HepG2 (cell line): ENCODE results near the gene CD19. TPM values are rescaled to one million over a fixed set of nuclear protein-coding genes. Genes with fewer than 3 reads are reported as not detected.

Source experiments
- AHR ChIP-seq: IDR thresholded peaks from 2 replicates; pipeline ENCODE4 v1.6.1; 2018; ENCODE audit warnings: missing genetic modification reagents, missing compliant biosample characterization
- ATF1 ChIP-seq: IDR thresholded peaks from 2 replicates; pipeline ENCODE4 v1.6.1; 2016; ENCODE audit warnings: mild to moderate bottlenecking, control low read depth
- ATM ChIP-seq: fragments of 450-650 bp; IDR thresholded peaks from 2 replicates; pipeline ENCODE4 v1.7.1; 2017; ENCODE audit warnings: mild to moderate bottlenecking, borderline replicate concordance
- BHLHE40 ChIP-seq: IDR thresholded peaks from 2 replicates; pipeline ENCODE4 v1.6.1; 2011; ENCODE audit warnings: low read length, improper control_type of control experiment
- BORCS8-MEF2B ChIP-seq: sonication (generic); formaldehyde crosslinking; IDR thresholded peaks from 2 replicates; pipeline ENCODE4 v1.8.0; 2022; ENCODE audit warnings: mild to moderate bottlenecking, missing genetic modification reagents
- CERS6 ChIP-seq: sonication (generic); formaldehyde crosslinking; IDR thresholded peaks from 2 replicates; pipeline ENCODE4 v1.5.0; 2020; ENCODE audit warnings: missing genetic modification reagents
- GATAD1 ChIP-seq: IDR thresholded peaks from 2 replicates; pipeline ENCODE4 v1.6.1; 2016; ENCODE audit warnings: missing genetic modification reagents, missing compliant biosample characterization
- GPN1 ChIP-seq: sonication (generic); formaldehyde crosslinking; IDR thresholded peaks from 2 replicates; pipeline ENCODE4 v1.5.1; 2020; ENCODE audit warnings: missing genetic modification reagents, borderline replicate concordance
- GRHL1 ChIP-seq: sonication (generic); formaldehyde crosslinking; conservative IDR thresholded peaks from 2 replicates; pipeline ENCODE4 v1.8.0; 2022; ENCODE audit warnings: missing genetic modification reagents
- GZF1 ChIP-seq: sonication (generic); formaldehyde crosslinking; IDR thresholded peaks from 2 replicates; pipeline ENCODE4 v1.5.1; 2020; ENCODE audit warnings: mild to moderate bottlenecking, missing genetic modification reagents
- HDAC1 ChIP-seq: sonication (generic); formaldehyde crosslinking; IDR thresholded peaks from 2 replicates; pipeline ENCODE4 v1.5.1; 2020; ENCODE audit warnings: mild to moderate bottlenecking, missing genetic modification reagents
- MAF1 ChIP-seq: sonication (generic); formaldehyde crosslinking; IDR thresholded peaks from 2 replicates; pipeline ENCODE4 v1.5.0; 2020; ENCODE audit warnings: missing genetic modification reagents, borderline replicate concordance
- MATR3 ChIP-seq: sonication (generic); formaldehyde crosslinking; IDR thresholded peaks from 2 replicates; pipeline ENCODE4 v1.4.0; 2020; ENCODE audit warnings: missing genetic modification reagents
- MED8 ChIP-seq: sonication (generic); formaldehyde crosslinking; IDR thresholded peaks from 2 replicates; pipeline ENCODE4 v1.8.1; 2023; ENCODE audit warnings: mild to moderate bottlenecking, missing genetic modification reagents; ENCODE audit not compliant: insufficient replicate concordance
- POLR2A ChIP-seq, 2 experiments: IDR thresholded peaks; 2 replicates each; pipeline ENCODE4 v1.6.1; 2011; ENCODE audit warnings: low read depth in 2 of 2, low read length in 2 of 2, mild to moderate bottlenecking in 1 of 2, moderate library complexity in 1 of 2; ENCODE audit not compliant: insufficient read depth in 1 of 2
- RCOR2 ChIP-seq: IDR thresholded peaks from 2 replicates; pipeline ENCODE4 v1.6.1; 2016; ENCODE audit warnings: missing biosample characterization, missing genetic modification reagents
- REXO4 ChIP-seq: sonication (generic); formaldehyde crosslinking; IDR thresholded peaks from 2 replicates; pipeline ENCODE4 v1.8.0; 2022; ENCODE audit warnings: missing genetic modification reagents, mild to moderate bottlenecking, borderline replicate concordance
- TFDP1 ChIP-seq: IDR thresholded peaks from 2 replicates; pipeline ENCODE4 v1.6.1; 2016; ENCODE audit warnings: missing compliant biosample characterization, missing genetic modification reagents, borderline replicate concordance
- ZFP37 ChIP-seq: sonication (generic); formaldehyde crosslinking; IDR thresholded peaks from 2 replicates; pipeline ENCODE4 v1.4.0; 2020; ENCODE audit warnings: missing genetic modification reagents, borderline replicate concordance
- ZNF44 ChIP-seq: sonication (generic); formaldehyde crosslinking; IDR thresholded peaks from 2 replicates; pipeline ENCODE4 v1.5.1; 2020; ENCODE audit warnings: mild to moderate bottlenecking, missing genetic modification reagents
- ZNF549 ChIP-seq: sonication (generic); formaldehyde crosslinking; IDR thresholded peaks from 2 replicates; pipeline ENCODE4 v1.5.0; 2020; ENCODE audit warnings: missing genetic modification reagents
- ZNF563 ChIP-seq: sonication (generic); formaldehyde crosslinking; IDR thresholded peaks from 2 replicates; pipeline ENCODE4 v1.8.0; 2022; ENCODE audit warnings: mild to moderate bottlenecking, moderate library complexity, missing genetic modification reagents
- ZNF615 ChIP-seq: sonication (generic); formaldehyde crosslinking; IDR thresholded peaks from 2 replicates; pipeline ENCODE4 v1.5.0; 2020; ENCODE audit warnings: mild to moderate bottlenecking, missing genetic modification reagents, borderline replicate concordance
- ZNF776 ChIP-seq: sonication (generic); formaldehyde crosslinking; IDR thresholded peaks from 2 replicates; pipeline ENCODE4 v1.4.0; 2020; ENCODE audit warnings: mild to moderate bottlenecking, missing genetic modification reagents
- ZNF879 ChIP-seq: sonication (generic); formaldehyde crosslinking; IDR thresholded peaks from 2 replicates; pipeline ENCODE4 v1.8.1; 2023; ENCODE audit warnings: missing genetic modification reagents
- ZSCAN20 ChIP-seq: sonication (generic); formaldehyde crosslinking; IDR thresholded peaks from 2 replicates; pipeline ENCODE4 v1.4.0; 2020; ENCODE audit warnings: missing genetic modification reagents, mild to moderate bottlenecking, borderline replicate concordance
- ZSCAN30 ChIP-seq: sonication (generic); formaldehyde crosslinking; IDR thresholded peaks from 2 replicates; pipeline ENCODE4 v1.5.0; 2020; ENCODE audit warnings: mild to moderate bottlenecking, missing genetic modification reagents
- polyA plus RNA-seq, 8 experiments: library from polyadenylated mRNA; depleted of rRNA in 3 of 8; stranded (reverse) in 7 of 8; unstranded in 1 of 8; fragments of >200 nt; fragmentation: Illumina TruSeq in 4 of 8; extraction: Trizol in 4 of 8; gene quantifications; 2 replicates each; pipeline versions ENCODE4 v1.2.1 to v1.2.3, GENCODE V29; 2011 to 2016; ENCODE audit warnings: low read depth in 4 of 8, missing spikeins in 1 of 8, mixed read lengths in 1 of 8; ENCODE audit not compliant: insufficient read depth in 1 of 8
- total RNA-seq, 5 experiments: library from RNA; depleted of rRNA; stranded (reverse); fragments of >200 nt; fragmentation: Illumina TruSeq; extraction: Trizol; gene quantifications; 2 replicates each; pipeline ENCODE4 v1.2.3, GENCODE V29; 2016; ENCODE audit warnings: low read depth in 1 of 5
- TF ChIP-seq, protein P1 (sequence below): sonication (generic); formaldehyde crosslinking; conservative IDR thresholded peaks from 2 replicates; pipeline ENCODE4 v1.8.0; 2022; ENCODE audit warnings: mild to moderate bottlenecking, moderate library complexity, missing genetic modification reagents

CD19 gene
- total and polyA plus RNA-seq, 2 of the 13 experiments (the other 11 are each of a cell fraction or from before 2014, with no cell fraction given): 0.55 to 1.1 TPM

DNA sequence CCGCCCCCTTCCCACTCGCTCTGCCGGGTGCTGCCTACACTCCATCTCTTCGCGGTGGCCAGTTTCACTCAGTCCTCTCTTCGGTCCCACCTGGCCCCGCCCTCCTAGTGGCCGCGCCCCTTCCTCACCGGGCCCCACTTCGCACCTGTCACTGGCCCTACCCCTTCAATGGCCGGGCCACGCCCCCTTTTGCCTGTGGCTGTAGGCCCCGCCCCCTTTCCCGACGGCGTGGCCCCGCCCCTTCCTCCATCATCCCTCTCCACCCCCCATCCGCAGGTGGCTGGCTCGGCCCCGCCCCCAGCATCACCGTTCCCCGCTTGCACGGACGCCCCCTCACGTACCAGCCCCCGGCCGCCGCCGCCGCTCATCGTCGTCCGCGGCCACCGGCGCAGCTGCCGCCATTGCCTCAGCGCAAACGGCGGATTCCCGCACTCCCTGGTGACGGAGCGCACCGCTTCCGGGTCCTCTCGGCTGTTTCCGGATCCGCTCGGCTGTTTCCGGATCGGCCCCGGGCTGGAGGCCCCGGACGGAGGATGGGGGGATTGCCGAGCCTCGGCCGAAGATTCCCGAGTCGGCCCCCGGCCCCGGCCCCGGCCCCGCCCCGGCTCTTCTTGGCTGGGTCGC lies 6.9 kb upstream of the CD19 start, which contains the start of gene RABEP2 (continued):
- no peak for TF ChIP-seq CERS6
- no peak for TF ChIP-seq ATF1 (CRISPR knock-in tag)
- no peak for TF ChIP-seq ZNF549 (CRISPR knock-in tag)
- no peak for TF ChIP-seq MED8 (CRISPR knock-in tag)
- no peak for TF ChIP-seq BORCS8-MEF2B
- TF ChIP-seq MAF1: no peak; the same call in 1 of the 2 replicates
- no peak for TF ChIP-seq ZNF879
- peak; percentile 64 for TF ChIP-seq GATAD1 (CRISPR knock-in tag)
- no peak; the same call in 1 of the 2 replicates for TF ChIP-seq TFDP1 (CRISPR knock-in tag)
- TF ChIP-seq GRHL1 (CRISPR knock-in tag): no peak
- 0 out of 2 replicates have a peak, but pooled peaks have one; percentile 16 for TF ChIP-seq ZNF44 (CRISPR knock-in tag)
- no peak for TF ChIP-seq GPN1 (CRISPR knock-in tag)
- no peak for TF ChIP-seq MATR3 (CRISPR knock-in tag)
- TF ChIP-seq BHLHE40: no peak
- no peak; a peak in 1 of 4 replicates for TF ChIP-seq POLR2A (IDR thresholded peaks at IDR 0.05; ENCODE audit: insufficient read depth in 1 of 2, low read depth in 2 of 2, low read length in 2 of 2)
- TF ChIP-seq RCOR2 (CRISPR knock-in tag): no peak
- TF ChIP-seq ZSCAN20 (CRISPR knock-in tag): no peak
- TF ChIP-seq REXO4 (CRISPR knock-in tag): no peak
- TF ChIP-seq ATM: no peak
- no peak; the same call in 1 of the 2 replicates for TF ChIP-seq ZNF563 (CRISPR knock-in tag)
- TF ChIP-seq ZNF776 (CRISPR knock-in tag): no peak
- TF ChIP-seq HDAC1: no peak; the same call in 1 of the 2 replicates
- TF ChIP-seq, protein P1, sequence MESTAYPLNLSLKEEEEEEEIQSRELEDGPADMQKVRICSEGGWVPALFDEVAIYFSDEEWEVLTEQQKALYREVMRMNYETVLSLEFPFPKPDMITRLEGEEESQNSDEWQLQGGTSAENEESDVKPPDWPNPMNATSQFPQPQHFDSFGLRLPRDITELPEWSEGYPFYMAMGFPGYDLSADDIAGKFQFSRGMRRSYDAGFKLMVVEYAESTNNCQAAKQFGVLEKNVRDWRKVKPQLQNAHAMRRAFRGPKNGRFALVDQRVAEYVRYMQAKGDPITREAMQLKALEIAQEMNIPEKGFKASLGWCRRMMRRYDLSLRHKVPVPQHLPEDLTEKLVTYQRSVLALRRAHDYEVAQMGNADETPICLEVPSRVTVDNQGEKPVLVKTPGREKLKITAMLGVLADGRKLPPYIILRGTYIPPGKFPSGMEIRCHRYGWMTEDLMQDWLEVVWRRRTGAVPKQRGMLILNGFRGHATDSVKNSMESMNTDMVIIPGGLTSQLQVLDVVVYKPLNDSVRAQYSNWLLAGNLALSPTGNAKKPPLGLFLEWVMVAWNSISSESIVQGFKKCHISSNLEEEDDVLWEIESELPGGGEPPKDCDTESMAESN: peak; percentile 45; the same call in 1 of the 2 replicates
- no peak for TF ChIP-seq ZFP37 (CRISPR knock-in tag)
- TF ChIP-seq ZNF615 (CRISPR knock-in tag): no peak
- peak; percentile 47 for TF ChIP-seq GZF1
- peak; percentile 43; the same call in 1 of the 2 replicates for TF ChIP-seq AHR (CRISPR knock-in tag)
- no peak for TF ChIP-seq ZSCAN30
